ENCODE measurements around the gene CACNB2.

The CACNB2 gene

DNA sequence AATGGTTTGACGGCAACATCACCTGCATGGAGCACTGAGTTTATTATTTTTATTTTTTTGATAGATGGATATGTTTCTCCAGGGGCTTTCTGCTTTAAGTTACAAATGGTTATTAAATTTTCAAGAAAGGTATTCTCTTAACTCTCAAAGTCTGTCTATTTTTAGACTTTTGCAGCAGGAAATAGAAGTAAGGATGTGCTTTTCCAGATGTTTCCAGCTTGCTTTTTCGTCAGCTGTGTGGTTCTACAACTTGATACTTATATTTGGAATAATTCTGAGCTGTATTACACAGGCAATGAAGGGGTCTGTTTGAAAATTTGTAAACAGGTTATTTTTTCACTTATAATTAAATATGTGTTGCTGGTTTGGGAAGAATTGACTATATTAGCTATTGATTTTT, 69.0 kb downstream of the CACNB2 start:
- Histone ChIP-seq H3K9me3 (ENCODE audit: control insufficient read depth in 5 of 5, low read length in 5 of 5) (no peaks in the 10 kb centered on the region), H3K27me3 (ENCODE audit: control insufficient read depth in 5 of 5, insufficient read depth in 4 of 5, low read length in 5 of 5) (no peaks in the 10 kb centered on the region), H3K4me3 (ENCODE audit: low read depth in 1 of 5, low read length in 5 of 5) (no peak overlapping the region), H3K4me1 (ENCODE audit: control insufficient read depth in 5 of 5, insufficient read depth in 5 of 5, low read length in 5 of 5) (no peaks in the 10 kb centered on the region), H3K9ac (ENCODE audit: low read length in 5 of 5) (no peak overlapping the region), H3K27ac (ENCODE audit: low read depth, low read length) (no peak overlapping the region), H3K36me3 (ENCODE audit: control insufficient read depth in 5 of 5, insufficient read depth in 5 of 5, low read length in 5 of 5) (no peaks in the 10 kb centered on the region)

DNA sequence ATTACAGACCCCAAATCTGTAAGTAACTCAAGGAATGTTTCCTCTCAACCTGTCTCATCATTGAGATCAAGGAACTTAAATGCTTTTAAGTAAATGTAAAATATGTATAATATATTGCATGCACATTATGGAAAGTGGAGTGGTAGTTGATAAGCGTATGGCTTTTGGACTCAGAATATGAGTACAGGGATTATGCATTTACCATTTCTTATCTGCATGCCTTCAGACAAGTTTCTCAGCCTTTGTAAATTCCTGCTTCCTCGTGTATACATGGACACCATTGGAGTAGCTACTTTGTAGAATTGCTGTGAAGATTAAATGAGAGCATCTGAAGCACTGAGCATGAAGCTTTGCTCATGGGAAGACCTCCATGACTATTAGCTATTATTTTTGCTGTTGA, 70.5 kb downstream of the CACNB2 start:
- Histone ChIP-seq H3K36me3 (ENCODE audit: control insufficient read depth in 5 of 5, insufficient read depth in 5 of 5, low read length in 5 of 5) (no peaks in the 10 kb centered on the region), H3K4me1 (ENCODE audit: control insufficient read depth in 5 of 5, insufficient read depth in 5 of 5, low read length in 5 of 5) (no peaks in the 10 kb centered on the region), H3K9ac (ENCODE audit: low read length in 5 of 5) (no peak overlapping the region), H3K9me3 (ENCODE audit: control insufficient read depth in 5 of 5, low read length in 5 of 5) (no peaks in the 10 kb centered on the region), H3K27me3 (ENCODE audit: control insufficient read depth in 5 of 5, insufficient read depth in 4 of 5, low read length in 5 of 5) (peaks cover 0 to 2% (median 0%) of the 10 kb centered on the region in 5 donors), H3K27ac (ENCODE audit: low read depth, low read length) (no peak overlapping the region), H3K4me3 (ENCODE audit: low read depth in 1 of 5, low read length in 5 of 5) (no peak overlapping the region)

- no peaks in the 10 kb centered on the region for H3K4me1 ChIP-seq (ENCODE audit: control insufficient read depth in 5 of 5, insufficient read depth in 5 of 5, low read length in 5 of 5)
- no peak overlapping the region for H3K27ac ChIP-seq (ENCODE audit: low read depth, low read length)
- peaks cover 0 to 2% (median 0%) of the 10 kb centered on the region in 5 donors for H3K27me3 ChIP-seq (ENCODE audit: control insufficient read depth in 5 of 5, insufficient read depth in 4 of 5, low read length in 5 of 5)
- no peak overlapping the region for H3K9ac ChIP-seq (ENCODE audit: low read length in 5 of 5)
- H3K36me3 ChIP-seq (ENCODE audit: control insufficient read depth in 5 of 5, insufficient read depth in 5 of 5, low read length in 5 of 5): no peaks in the 10 kb centered on the region
- H3K4me3 ChIP-seq (ENCODE audit: low read depth in 1 of 5, low read length in 5 of 5): no peak overlapping the region
- H3K9me3 ChIP-seq (ENCODE audit: control insufficient read depth in 5 of 5, low read length in 5 of 5): no peaks in the 10 kb centered on the region
Measured at GRCh38 chr10:18211862-18212261, 71.6 kb downstream of the CACNB2 start.

DNA sequence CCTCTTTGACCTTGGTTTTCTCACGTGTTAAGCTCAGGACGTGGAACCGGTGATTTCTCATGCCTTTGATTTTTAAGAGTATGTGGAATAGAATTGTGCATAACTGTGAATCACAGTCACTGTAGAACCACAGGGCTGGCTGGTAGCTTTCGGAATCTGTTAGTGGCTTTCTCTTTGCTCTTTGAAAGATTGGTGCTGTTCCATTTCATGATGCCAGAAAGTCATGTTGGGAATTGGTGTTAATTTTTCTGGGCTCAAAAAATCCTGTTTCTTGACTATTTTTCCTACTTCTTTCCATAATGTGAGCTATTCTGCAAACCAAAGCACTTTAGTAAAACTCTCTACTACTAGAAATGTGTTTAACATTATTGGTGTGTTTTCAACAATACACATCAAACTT, 73.0 kb downstream of the CACNB2 start:
- Histone ChIP-seq H3K36me3 (ENCODE audit: control insufficient read depth in 5 of 5, insufficient read depth in 5 of 5, low read length in 5 of 5) (no peaks in the 10 kb centered on the region), H3K9me3 (ENCODE audit: control insufficient read depth in 5 of 5, low read length in 5 of 5) (no peaks in the 10 kb centered on the region), H3K9ac (ENCODE audit: low read length in 5 of 5) (no peak overlapping the region), H3K4me3 (ENCODE audit: low read depth in 1 of 5, low read length in 5 of 5) (no peak overlapping the region), H3K4me1 (ENCODE audit: control insufficient read depth in 5 of 5, insufficient read depth in 5 of 5, low read length in 5 of 5) (no peaks in the 10 kb centered on the region), H3K27ac (ENCODE audit: low read depth, low read length) (no peak overlapping the region), H3K27me3 (ENCODE audit: control insufficient read depth in 5 of 5, insufficient read depth in 4 of 5, low read length in 5 of 5) (peaks cover 0 to 2% (median 0%) of the 10 kb centered on the region in 5 donors)

DNA sequence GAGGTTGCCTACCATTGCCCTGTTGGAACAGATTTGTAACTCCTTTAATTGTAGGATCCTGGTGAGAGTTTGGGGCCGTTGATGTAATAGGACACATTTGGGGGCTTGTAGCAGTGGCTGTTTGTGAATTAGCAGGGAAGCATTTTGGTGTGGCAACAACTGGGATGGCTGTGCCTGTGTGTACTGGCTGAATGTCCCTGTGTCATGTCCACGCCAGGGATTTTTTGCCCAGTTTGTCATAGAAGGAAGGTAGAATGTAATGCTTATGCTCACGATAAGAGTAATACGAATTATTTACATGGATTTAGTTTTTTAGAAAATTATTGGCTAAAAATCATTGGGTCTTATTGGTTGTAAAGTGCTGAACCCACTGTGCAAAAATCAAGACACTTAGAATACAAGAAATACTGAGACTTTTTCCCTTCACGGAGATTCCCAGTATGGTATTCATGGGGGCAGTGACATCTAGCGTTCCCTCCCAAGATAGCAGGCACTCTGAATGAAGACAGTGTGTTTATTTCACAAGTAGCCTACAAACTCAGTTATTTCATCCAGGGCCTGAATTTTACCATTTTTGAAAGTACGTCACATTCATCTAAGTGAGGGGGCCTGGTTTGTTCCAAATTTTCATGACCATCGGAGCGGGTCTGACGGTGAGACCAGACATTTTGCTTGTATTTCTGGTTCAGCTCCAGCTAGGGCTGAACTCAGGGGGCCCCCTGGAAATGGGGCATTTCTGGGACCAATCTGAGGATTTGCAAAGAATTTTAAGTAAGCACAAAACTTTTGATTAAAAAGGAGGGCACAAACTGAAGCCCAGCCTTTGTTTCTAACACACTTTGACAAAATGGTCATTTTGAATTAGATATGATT, 74.7 kb downstream of the CACNB2 start:
- H3K27ac ChIP-seq (ENCODE audit: low read depth, low read length): no peak overlapping the region
- no peak overlapping the region for H3K4me3 ChIP-seq (ENCODE audit: low read depth in 1 of 5, low read length in 5 of 5)
- H3K9ac ChIP-seq (ENCODE audit: low read length in 5 of 5): no peak overlapping the region
- no peaks in the 10 kb centered on the region for H3K36me3 ChIP-seq (ENCODE audit: control insufficient read depth in 5 of 5, insufficient read depth in 5 of 5, low read length in 5 of 5)
- H3K27me3 ChIP-seq (ENCODE audit: control insufficient read depth in 5 of 5, insufficient read depth in 4 of 5, low read length in 5 of 5): peaks cover 0 to 2% (median 0%) of the 10 kb centered on the region in 5 donors
- H3K4me1 ChIP-seq (ENCODE audit: control insufficient read depth in 5 of 5, insufficient read depth in 5 of 5, low read length in 5 of 5): no peaks in the 10 kb centered on the region
- no peaks in the 10 kb centered on the region for H3K9me3 ChIP-seq (ENCODE audit: control insufficient read depth in 5 of 5, low read length in 5 of 5)

DNA sequence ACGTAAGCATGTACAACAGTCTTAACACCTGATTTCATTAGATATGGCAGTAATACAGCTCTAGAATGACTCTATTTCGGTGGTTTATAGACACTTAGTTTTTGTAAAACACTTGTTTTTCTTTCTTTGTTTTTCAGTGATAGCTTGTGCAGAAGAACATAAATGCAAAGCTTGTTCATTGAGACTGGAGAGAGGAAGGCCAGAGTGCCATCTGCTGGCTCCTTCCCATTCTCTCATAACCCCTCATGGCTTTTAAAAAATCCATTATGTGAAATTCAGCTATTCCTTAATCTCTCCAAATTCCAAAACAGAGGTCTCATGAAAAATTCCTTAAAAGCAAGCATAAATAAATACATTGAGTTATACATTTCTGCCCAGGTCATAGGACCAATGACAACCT, 76.3 kb downstream of the CACNB2 start:
- Histone ChIP-seq H3K9me3 (ENCODE audit: control insufficient read depth in 5 of 5, low read length in 5 of 5) (no peaks in the 10 kb centered on the region), H3K27me3 (ENCODE audit: control insufficient read depth in 5 of 5, insufficient read depth in 4 of 5, low read length in 5 of 5) (peaks cover 0 to 2% (median 0%) of the 10 kb centered on the region in 5 donors), H3K4me1 (ENCODE audit: control insufficient read depth in 5 of 5, insufficient read depth in 5 of 5, low read length in 5 of 5) (no peaks in the 10 kb centered on the region), H3K9ac (ENCODE audit: low read length in 5 of 5) (no peak overlapping the region), H3K27ac (ENCODE audit: low read depth, low read length) (no peak overlapping the region), H3K4me3 (ENCODE audit: low read depth in 1 of 5, low read length in 5 of 5) (no peak overlapping the region), H3K36me3 (ENCODE audit: control insufficient read depth in 5 of 5, insufficient read depth in 5 of 5, low read length in 5 of 5) (no peaks in the 10 kb centered on the region)

GRCh38 chr10:18217577-18217976, 77.4 kb downstream of the CACNB2 start:
- Histone ChIP-seq H3K27me3 (ENCODE audit: control insufficient read depth in 5 of 5, insufficient read depth in 4 of 5, low read length in 5 of 5) (peaks cover 0 to 2% (median 0%) of the 10 kb centered on the region in 5 donors), H3K4me3 (ENCODE audit: low read depth in 1 of 5, low read length in 5 of 5) (no peak overlapping the region), H3K27ac (ENCODE audit: low read depth, low read length) (no peak overlapping the region), H3K9ac (ENCODE audit: low read length in 5 of 5) (no peak overlapping the region), H3K4me1 (ENCODE audit: control insufficient read depth in 5 of 5, insufficient read depth in 5 of 5, low read length in 5 of 5) (no peaks in the 10 kb centered on the region), H3K36me3 (ENCODE audit: control insufficient read depth in 5 of 5, insufficient read depth in 5 of 5, low read length in 5 of 5) (no peaks in the 10 kb centered on the region), H3K9me3 (ENCODE audit: control insufficient read depth in 5 of 5, low read length in 5 of 5) (no peaks in the 10 kb centered on the region)

- H3K4me1 ChIP-seq (ENCODE audit: control insufficient read depth in 5 of 5, insufficient read depth in 5 of 5, low read length in 5 of 5): no peaks in the 10 kb centered on the region
- no peaks in the 10 kb centered on the region for H3K9me3 ChIP-seq (ENCODE audit: control insufficient read depth in 5 of 5, low read length in 5 of 5)
- peaks cover 0 to 2% (median 0%) of the 10 kb centered on the region in 5 donors for H3K27me3 ChIP-seq (ENCODE audit: control insufficient read depth in 5 of 5, insufficient read depth in 4 of 5, low read length in 5 of 5)
- H3K36me3 ChIP-seq (ENCODE audit: control insufficient read depth in 5 of 5, insufficient read depth in 5 of 5, low read length in 5 of 5): no peaks in the 10 kb centered on the region
- no peak overlapping the region for H3K4me3 ChIP-seq (ENCODE audit: low read depth in 1 of 5, low read length in 5 of 5)
- no peak overlapping the region for H3K27ac ChIP-seq (ENCODE audit: low read depth, low read length)
- H3K9ac ChIP-seq (ENCODE audit: low read length in 5 of 5): no peak overlapping the region
Measured at GRCh38 chr10:18219146-18219545, 78.9 kb downstream of the CACNB2 start.

DNA sequence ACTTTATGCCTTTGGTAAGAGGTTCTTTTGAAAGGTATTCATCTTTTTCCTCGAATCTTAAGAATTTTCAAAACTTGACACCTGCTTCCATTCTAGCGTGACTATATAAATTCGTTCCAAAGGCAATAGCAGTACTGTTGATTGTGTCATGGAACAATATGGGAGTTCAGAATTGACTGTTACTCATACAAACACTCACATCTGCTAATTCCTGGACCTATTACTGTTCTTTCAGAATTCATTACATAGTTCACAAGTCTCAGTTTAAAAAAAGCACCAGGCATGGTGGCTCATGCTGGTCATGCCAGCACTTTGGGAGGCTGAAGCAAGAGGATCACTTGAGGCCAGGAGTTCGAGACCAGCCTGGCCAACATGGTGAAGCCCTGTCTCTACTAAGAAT, 80.9 kb downstream of the CACNB2 start:
- Histone ChIP-seq H3K27ac (ENCODE audit: low read depth, low read length) (no peak overlapping the region), H3K9me3 (ENCODE audit: control insufficient read depth in 5 of 5, low read length in 5 of 5) (no peaks in the 10 kb centered on the region), H3K4me1 (ENCODE audit: control insufficient read depth in 5 of 5, insufficient read depth in 5 of 5, low read length in 5 of 5) (peaks cover 0 to 6% (median 0%) of the 10 kb centered on the region in 5 donors)

GRCh38 chr10:18221882-18222281, 81.7 kb downstream of the CACNB2 start:
- no peak overlapping the region for H3K9ac ChIP-seq (ENCODE audit: low read length in 5 of 5)
- peaks cover 0 to 6% (median 0%) of the 10 kb centered on the region in 5 donors for H3K4me1 ChIP-seq (ENCODE audit: control insufficient read depth in 5 of 5, insufficient read depth in 5 of 5, low read length in 5 of 5)
- no peaks in the 10 kb centered on the region for H3K9me3 ChIP-seq (ENCODE audit: control insufficient read depth in 5 of 5, low read length in 5 of 5)
- H3K4me3 ChIP-seq (ENCODE audit: low read depth in 1 of 5, low read length in 5 of 5): no peak overlapping the region
- H3K36me3 ChIP-seq (ENCODE audit: control insufficient read depth in 5 of 5, insufficient read depth in 5 of 5, low read length in 5 of 5): no peaks in the 10 kb centered on the region
- no peak overlapping the region for H3K27ac ChIP-seq (ENCODE audit: low read depth, low read length)
- peaks cover 0 to 3% (median 0%) of the 10 kb centered on the region in 5 donors for H3K27me3 ChIP-seq (ENCODE audit: control insufficient read depth in 5 of 5, insufficient read depth in 4 of 5, low read length in 5 of 5)

More for the DNA sequence above, 80.9 kb downstream of the CACNB2 start:
- H3K27me3 ChIP-seq (ENCODE audit: control insufficient read depth in 5 of 5, insufficient read depth in 4 of 5, low read length in 5 of 5): no peaks in the 10 kb centered on the region
- no peak overlapping the region for H3K9ac ChIP-seq (ENCODE audit: low read length in 5 of 5)
- no peak overlapping the region for H3K4me3 ChIP-seq (ENCODE audit: low read depth in 1 of 5, low read length in 5 of 5)
- H3K36me3 ChIP-seq (ENCODE audit: control insufficient read depth in 5 of 5, insufficient read depth in 5 of 5, low read length in 5 of 5): no peaks in the 10 kb centered on the region
